Mucosa of descending colon (tissue), 3 donors: Measurements from ENCODE around the gene SSBP3. TPM values are rescaled to one million over a fixed set of nuclear protein-coding genes. Genes with fewer than 3 reads are reported as not detected.

Experiments
- ATAC-seq: fragments of 200-7000 bp; cut with Tn5 transposase; one replicate; pipeline ENCODE4 v1.9.1; 2020; ENCODE audit warnings: mild to moderate bottlenecking, moderate library complexity
- DNase-seq, 3 donors: peaks; one replicate each; pipeline ENCODE4 v3.0.0-alpha.2; 2020
- H3K36me3 ChIP-seq: fragments of 200-600 bp; one replicate; pipeline ENCODE4 v1.8.0; 2021; ENCODE audit warnings: low read depth, mild to moderate bottlenecking
- H3K4me1 ChIP-seq: fragments of 200-600 bp; one replicate; pipeline ENCODE4 v1.8.0; 2021; ENCODE audit warnings: low read depth, mild to moderate bottlenecking
- H3K4me3 ChIP-seq: fragments of 200-600 bp; one replicate; pipeline ENCODE4 v1.8.0; 2021; ENCODE audit warnings: mild to moderate bottlenecking
- H3K9me3 ChIP-seq: fragments of 200-600 bp; one replicate; pipeline ENCODE4 v1.8.0; 2021; ENCODE audit warnings: mild to moderate bottlenecking
- CTCF ChIP-seq: fragments of 200-600 bp; IDR thresholded peaks from one replicate; pipeline ENCODE4 v1.8.0; 2022; ENCODE audit warnings: antibody characterized with exemption, mild to moderate bottlenecking
- intact Hi-C, 2 donors: fragments of 100-400 bp; cut with DNase I in 1 of 2; cut with micrococcal nuclease in 1 of 2; formaldehyde crosslinking; loops; one replicate each; pipeline versions ENCODE4 v1.11.0 to v1.11.1; 2022; cut with DNase I, micrococcal nuclease
- total RNA-seq, 3 donors: library from RNA; stranded (reverse); fragmentation: NEBNext Ultra II Directional in 2 of 3; extraction: Animal tissue kit (Norgen Biotek cat#: 25700) in 2 of 3; gene quantifications; one replicate each; pipeline versions ENCODE4 v1.2.1 to v1.2.4, GENCODE V29; 2021 to 2023
- donor health status: DM: no; HTN: no; CAD: no; lungs with moderate emphysema.
- donor health status: DM: no; HTN: no; CAD: no.
- donor health status: DM: no; HTN: yes; CAD: no.

SSBP3 gene
- total RNA-seq, 3 donors from 2014 or later, result 77.8 to 85.1 (median 82.0) TPM

- no peaks in the 10 kb centered on the region for H3K9me3 ChIP-seq
Observed at GRCh38 chr1:54401799-54402198, 4.4 kb downstream of the SSBP3 start.

GRCh38 chr1:54400329-54400728 lies 5.9 kb downstream of the SSBP3 start:
- no peak for ATAC-seq
- DNase-seq, result no peak
- Histone ChIP-seq H3K4me3 (no peak overlapping the region), H3K4me1 (peaks cover 11% of the 10 kb centered on the region), H3K9me3 (no peaks in the 10 kb centered on the region), H3K36me3 (peaks cover 8% of the 10 kb centered on the region)
- intact Hi-C loops, result loop anchor here in 1 of 2 donors (10.0 kb wide), 1 partner anchor 276 kb away; no protein-coding TSS in a partner anchor
- no peak for TF ChIP-seq CTCF

More at GRCh38 chr1:54401799-54402198, 4.4 kb downstream of the SSBP3 start:
- no peak overlapping the region for H3K4me3 ChIP-seq
- H3K4me1 ChIP-seq, result peaks cover 11% of the 10 kb centered on the region
- DNase-seq, result no peak
- intact Hi-C loops, result loop anchor here in 1 of 2 donors (10.0 kb wide), 1 partner anchor 277 kb away; no protein-coding TSS in a partner anchor
- H3K36me3 ChIP-seq, result peaks cover 8% of the 10 kb centered on the region
- TF ChIP-seq CTCF, result no peak
- ATAC-seq, result no peak

- ATAC-seq, result no peak
- H3K36me3 ChIP-seq, result peaks cover 8% of the 10 kb centered on the region
- TF ChIP-seq CTCF, result no peak
- no peak overlapping the region for H3K4me3 ChIP-seq
- intact Hi-C loops, result loop anchor here in 1 of 2 donors (10.0 kb wide), 1 partner anchor 275 kb away; no protein-coding TSS in a partner anchor
- peaks cover 9% of the 10 kb centered on the region for H3K4me1 ChIP-seq
- DNase-seq, result no peak
- H3K9me3 ChIP-seq, result no peaks in the 10 kb centered on the region
Observed at GRCh38 chr1:54399765-54400164, 6.4 kb downstream of the SSBP3 start.

- H3K4me3 ChIP-seq, result no peak overlapping the region
- peaks cover 8% of the 10 kb centered on the region for H3K36me3 ChIP-seq
- H3K9me3 ChIP-seq, result no peaks in the 10 kb centered on the region
- no peak for DNase-seq
- TF ChIP-seq CTCF, result no peak
- no peak for ATAC-seq
- intact Hi-C loops, result no loop called here
- peaks cover 4% of the 10 kb centered on the region for H3K4me1 ChIP-seq
Observed at GRCh38 chr1:54398963-54399528, 7.1 kb downstream of the SSBP3 start.

GRCh38 chr1:54397980-54398379 lies 8.2 kb downstream of the SSBP3 start:
- Histone ChIP-seq H3K4me3 (no peak overlapping the region), H3K4me1 (no peaks in the 10 kb centered on the region), H3K9me3 (no peaks in the 10 kb centered on the region), H3K36me3 (peaks cover 8% of the 10 kb centered on the region)
- intact Hi-C loops, result no loop called here
- DNase-seq (no peak), ATAC-seq (no peak)
- TF ChIP-seq CTCF, result no peak
